Stimulated activated CD8-positive, alpha-beta memory T cell treated with anti-CD3 and anti-CD28 coated beads, Interleukin-7, amount 100 ng/mL, for 24 hours (primary cell): Measurements from ENCODE around the gene RFC2.

Source experiments
- DNase-seq: peaks from one replicate; pipeline ENCODE4 v3.0.0-alpha.2; 2020; ENCODE audit warnings: low read depth

The RFC2 gene

DNA sequence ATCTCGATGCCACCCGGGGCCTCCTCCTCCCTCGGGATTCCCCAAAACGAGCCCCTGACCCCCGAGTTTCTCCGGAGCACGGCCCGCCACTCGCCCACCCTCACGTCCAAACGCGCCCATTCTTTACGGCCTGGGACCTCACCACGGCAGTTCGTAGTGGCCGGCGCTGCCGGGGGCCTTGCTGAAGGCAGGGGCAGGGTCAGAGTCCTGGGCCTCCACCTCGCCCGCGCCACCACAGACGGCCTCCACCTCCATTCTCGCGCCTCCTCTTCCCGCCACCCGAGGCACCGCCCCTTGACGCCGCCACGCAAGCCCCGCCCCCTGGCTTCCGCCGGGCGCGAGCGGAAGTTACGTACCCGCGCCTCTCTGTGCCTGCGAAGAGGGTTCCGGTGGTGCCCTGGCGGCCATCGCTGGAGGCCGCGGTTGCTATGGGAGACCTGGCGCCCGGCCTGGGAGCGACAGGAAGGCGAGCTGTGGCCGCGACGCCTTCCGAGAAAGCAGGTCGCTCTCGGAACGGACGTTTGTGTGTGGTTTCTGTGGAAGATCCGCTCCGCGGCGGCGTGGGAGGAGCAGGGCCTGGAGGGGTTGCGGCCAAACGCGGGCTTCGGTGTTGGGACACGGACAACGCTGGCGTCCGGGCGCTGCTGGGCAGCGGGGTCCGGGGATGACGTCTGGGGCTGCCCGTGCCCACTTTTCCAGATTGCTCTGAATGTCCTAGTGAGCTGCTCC lies at the start of gene RFC2:
RFC2 (minus strand) TSS at position 271 of the 729 bp plus-strand sequence; CDS start at position 255, 16 bp downstream.
- DNase-seq, result peak; percentile 96

DNA sequence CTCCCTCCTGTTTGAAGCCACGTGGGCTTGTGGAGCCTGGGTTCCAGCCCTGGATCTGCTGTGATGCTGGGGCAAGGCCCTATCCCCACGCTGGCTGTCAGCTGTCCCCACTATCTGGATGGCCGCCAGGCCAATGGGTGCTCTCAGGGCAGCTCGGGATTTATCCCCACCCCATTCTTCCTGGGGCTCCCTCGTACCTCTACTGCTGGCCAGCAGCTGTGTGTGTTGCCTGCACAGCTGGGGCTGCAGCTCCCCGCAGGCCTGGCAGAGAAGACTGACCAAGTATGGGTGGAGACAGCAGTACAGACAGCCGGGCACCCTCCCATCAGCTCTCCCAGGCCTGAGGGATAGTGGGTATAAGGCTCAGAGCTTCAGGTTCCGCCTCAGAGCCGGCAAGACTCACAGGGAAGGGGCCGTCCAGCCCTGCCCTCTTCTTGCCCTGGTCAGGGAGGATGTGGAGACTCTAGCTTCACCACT lies 48.6 kb upstream of the RFC2 start:
- DNase-seq, result no peak

- no peak for DNase-seq
Measured at GRCh38 chr7:74300926-74301325, 46.7 kb upstream of the RFC2 start.

DNA sequence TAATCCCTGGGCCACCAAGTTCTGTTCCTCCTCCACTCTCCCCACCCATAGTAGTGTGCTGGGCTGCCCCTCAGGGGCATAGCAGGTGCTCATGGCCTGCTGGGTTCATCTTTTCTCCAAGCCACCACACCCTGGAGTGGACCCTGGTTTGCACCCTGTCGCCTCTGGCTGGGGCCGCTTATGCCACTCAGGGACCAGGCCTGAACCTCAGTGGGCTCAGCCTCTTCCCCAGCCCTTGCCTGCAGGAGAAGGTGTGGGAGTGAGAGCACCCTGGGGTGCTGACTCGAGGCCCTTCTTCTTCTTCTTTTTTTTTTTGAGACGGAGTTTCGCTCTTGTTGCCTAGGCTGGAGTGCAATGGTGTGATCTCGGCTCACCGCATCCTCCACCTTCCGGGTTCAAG lies 45.2 kb upstream of the RFC2 start:
- no peak for DNase-seq

- DNase-seq, result no peak
Measured at GRCh38 chr7:74297516-74298233, 43.5 kb upstream of the RFC2 start.

DNA sequence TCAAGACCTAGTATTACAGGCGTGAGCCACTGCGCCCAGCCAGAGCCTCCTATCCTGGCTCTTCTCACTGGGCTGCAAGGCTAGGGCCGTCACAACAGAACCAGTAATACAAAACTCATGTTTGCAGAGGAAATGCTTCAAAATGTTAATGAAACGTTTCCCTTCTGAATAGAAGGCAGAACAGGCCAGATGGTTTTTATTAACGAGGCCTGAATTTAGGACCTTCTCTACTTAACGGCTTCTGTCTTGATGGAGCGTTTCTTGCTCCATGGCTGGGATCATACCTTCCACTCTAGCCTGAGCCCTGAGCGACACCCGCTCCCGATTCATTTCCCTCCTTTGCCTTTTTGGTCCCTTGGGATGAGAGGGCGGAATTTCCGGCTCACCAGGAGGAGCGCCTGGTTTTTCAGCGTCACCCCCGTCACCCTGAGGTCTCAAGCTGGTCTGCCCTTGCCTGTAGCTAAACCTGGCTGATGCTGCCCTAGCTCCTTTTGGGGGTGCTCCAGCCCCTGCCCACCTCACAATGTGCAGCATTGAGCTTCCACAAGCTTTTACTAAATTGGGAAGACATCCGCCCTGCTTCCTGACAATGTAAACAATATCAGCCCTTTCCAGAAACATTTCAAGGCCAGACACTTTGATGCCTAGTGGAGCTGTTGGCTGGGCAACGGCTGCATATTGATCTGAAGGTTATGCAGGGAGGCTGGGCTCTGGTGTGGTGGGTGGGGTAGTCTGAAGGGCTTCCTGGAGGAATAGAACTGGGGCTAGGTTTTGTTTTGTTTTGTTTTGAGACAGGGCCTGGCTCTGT lies 40.2 kb upstream of the RFC2 start:
- DNase-seq, result no peak

GRCh38 chr7:74293577-74293908 lies 39.3 kb upstream of the RFC2 start:
- no peak for DNase-seq

DNA sequence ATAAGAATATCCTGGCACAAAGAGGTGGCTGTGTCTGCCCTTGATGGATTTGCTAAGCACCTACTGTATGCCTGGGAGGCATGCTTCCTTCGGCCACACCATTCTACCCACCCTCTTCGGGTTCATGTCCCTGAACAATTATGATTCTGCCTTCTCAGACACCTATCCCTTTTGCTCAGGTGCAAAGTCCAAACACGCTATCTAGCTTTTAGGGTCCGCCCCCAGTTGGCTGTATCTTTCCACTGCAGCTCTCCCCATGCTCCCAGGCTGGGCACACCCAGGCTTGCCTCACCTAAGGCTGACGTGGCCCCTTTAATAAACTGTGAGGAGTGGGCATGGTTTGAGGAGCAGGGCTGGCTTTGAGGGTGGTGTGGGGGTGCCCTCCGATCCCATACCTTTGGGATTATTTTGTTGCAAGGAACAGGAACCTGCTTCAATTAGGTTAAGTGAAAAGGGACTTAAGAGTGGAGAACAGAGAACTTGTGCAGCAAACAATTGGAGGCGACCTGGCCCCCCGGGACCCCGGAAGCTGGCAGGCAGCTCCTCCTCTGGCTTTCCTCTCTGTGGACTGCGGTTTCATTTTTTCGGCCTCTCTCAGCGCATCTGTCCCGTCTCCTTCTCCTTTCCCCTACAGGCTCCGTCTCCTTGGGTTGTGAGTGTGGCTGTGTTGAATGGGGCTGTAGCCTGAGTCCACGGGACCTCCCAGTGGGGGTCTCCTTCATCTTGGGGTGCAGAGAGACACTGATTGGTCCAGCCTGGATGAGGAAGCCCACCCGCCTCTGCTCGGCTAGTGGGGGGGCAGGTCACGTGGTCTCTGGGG lies 38.8 kb upstream of the RFC2 start:
- no peak for DNase-seq

- no peak for DNase-seq
Measured at GRCh38 chr7:74291535-74291934, 37.3 kb upstream of the RFC2 start.

- no peak for DNase-seq
Measured at GRCh38 chr7:74290981-74291441, 36.8 kb upstream of the RFC2 start.

DNA sequence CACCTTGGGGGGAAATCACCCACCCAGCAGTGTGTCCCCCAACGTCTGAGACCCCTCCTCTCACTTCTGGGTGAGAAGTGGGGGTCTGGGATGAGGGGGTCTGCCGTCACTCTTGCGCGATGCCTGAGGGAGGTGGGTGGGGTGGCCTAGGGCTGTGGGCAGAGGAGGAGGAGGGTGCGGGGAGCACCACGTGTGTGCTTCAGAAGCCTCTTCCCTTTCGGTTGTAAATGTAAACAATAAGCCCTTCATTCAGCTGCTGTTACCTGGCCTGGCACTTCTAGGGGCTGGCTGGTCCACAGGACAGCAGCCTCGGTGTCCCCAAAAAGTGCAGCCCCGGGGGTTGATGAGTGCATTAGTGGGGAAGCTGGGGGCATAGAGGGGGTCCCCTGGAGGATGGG lies 36.4 kb upstream of the RFC2 start:
- no peak for DNase-seq

- DNase-seq, result no peak
Measured at GRCh38 chr7:74289659-74290552, 35.7 kb upstream of the RFC2 start.

- peak; percentile 53 for DNase-seq
Measured at GRCh38 chr7:74289018-74289658, 34.9 kb upstream of the RFC2 start, which contains the start of gene CLIP2. Gene CLIP2, plus strand, starts transcription at chr7:74289407. Its CDS starts 28,140 bp downstream, at chr7:74317547.

DNA sequence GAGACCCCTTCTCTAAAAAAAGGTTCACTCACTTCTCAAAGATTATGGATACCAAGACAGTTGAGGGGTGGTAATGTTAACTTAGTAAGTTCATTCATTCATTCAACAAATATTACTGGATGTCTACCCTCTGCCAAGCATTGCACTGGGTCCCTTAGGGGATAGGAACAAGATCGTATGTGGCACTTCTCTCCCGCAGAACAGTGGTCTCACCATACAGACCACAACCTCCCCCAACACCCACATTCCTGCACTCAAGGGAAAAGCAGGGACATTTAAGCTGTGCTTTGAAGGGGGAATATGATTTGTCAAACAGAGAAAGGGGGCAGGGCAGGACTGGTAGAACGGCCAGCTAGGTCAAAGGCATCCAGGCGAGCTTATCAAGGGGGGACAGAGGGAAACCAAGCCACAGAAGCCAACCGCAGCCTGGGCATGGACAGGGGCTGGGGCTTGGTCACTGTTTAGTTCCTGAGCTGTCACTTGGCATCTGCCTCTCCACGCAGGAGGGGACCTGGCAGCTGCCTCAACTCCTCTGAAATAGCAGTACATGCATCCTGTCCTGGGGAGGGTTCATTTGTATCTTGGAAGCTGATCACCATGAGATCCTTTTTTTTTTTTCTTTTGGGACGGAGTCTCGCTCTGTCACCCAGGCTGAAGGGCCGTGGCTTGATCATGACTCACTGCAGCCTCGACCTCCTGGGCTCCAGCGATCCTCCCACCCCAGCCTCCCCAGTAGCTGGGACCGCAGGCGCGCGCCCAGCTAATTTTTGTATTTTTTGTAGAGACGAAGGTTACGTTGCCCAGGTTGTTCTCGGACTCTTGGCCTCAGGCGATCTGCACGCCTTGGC lies 34.1 kb upstream of the RFC2 start:
- no peak for DNase-seq

- no peak for DNase-seq
Measured at GRCh38 chr7:74287303-74288033, 33.3 kb upstream of the RFC2 start.

GRCh38 chr7:74286131-74286530 lies 31.9 kb upstream of the RFC2 start:
- no peak for DNase-seq

DNA sequence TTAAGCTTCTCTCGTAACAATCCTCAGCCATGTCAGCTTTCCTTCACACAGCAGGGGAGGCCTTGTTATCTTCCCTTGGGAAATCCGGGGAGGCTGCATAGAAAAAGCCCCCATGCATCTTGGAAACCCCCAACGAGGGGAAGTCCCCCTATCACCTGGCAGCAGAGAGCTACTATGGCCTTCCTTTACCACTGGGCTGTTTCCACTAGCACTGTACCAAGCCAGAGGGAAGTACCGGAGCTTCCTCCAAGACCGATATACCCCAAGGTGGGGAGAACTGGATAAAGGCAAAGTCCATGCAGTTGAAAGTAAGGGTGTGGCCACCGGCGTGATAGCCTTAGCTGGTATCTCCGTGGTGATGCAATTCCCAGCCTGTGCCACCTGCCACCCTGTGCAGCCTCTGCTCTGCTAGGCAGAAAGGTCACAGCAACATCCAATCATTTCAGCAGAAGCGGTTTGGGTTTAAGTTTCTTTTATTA lies 30.6 kb upstream of the RFC2 start:
- DNase-seq, result no peak

DNA sequence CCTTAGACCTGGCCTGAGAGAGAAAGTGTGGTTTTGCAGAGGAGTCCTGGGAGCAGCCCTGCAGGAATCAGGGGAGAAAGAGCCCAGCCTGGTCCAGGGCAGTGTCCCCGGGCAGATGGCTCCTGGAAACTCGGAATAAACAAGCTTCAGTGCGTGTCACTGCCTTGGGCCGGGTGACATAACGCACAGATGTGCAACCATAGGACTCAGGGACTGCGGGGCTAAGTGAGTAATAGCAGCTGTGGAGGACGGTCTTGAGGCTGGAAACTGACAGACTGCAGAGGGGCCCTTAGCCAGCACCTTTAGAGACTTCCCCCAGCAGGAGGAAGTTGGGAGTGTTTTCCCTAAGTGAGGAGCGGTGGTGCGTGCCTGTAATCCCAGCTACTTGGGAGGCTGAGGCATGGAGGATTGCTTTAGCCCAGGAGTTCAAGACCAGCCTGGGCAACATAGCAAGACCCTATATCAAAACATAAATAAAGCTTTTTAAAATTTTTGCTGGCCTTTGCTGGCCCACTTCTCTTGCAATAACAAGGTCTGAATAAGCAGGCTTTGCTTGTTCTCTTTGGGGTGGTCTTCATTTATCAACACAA lies 29.8 kb upstream of the RFC2 start:
- no peak for DNase-seq
